MM.1S (cell line): ENCODE data around the gene FNDC8.

ENCODE experiments used
- EZH2 ChIP-seq: fragments of 300-600 bp; sonication (generic); optimal IDR thresholded peaks from 2 replicates; pipeline ENCODE3; 2017; ENCODE audit warnings: low read depth, mild to moderate bottlenecking, antibody characterized with exemption, low read length, mixed read lengths
- EZH2phosphoT487 ChIP-seq: fragments of 300-600 bp; sonication (generic); IDR thresholded peaks from 2 replicates; pipeline ENCODE4 v1.6.1; 2018; ENCODE audit warnings: antibody characterized with exemption, low read length

DNA sequence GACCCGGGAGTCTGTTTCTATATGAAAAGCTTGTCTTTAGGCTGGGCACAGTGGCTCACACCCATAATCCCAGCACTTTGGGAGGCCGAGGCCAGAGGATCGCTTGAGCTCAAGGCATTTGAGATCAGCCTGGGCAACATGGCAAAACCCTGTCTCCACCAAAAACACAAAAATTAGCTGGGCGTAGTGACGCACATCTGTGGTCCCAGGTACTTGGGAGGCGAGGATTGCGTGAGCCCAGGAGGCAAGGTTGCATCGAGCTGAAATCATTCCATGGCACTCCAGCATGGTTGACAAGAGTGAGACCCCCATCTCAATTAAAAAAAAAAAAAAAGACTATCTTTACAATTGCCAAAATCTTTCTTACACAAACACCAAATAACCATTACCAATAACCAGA, 35.3 kb upstream of the FNDC8 start:
- TF ChIP-seq EZH2 = no peak
- no peak for TF ChIP-seq EZH2phosphoT487
